Activated T-helper 2 cell treated with anti-CD3 and anti-CD28 coated beads, Interferon-gamma antibody, Interleukin-2, Interleukin-4, amounts not matched to agents 10 μg/mL and 5 μg/mL and 100 μg/mL, durations not matched to agents 14 hours and 24 hours and 36 hours (primary cell): ENCODE measurements around the gene SLFN11. TPM values are rescaled to one million over a fixed set of nuclear protein-coding genes. Genes with fewer than 3 reads are reported as not detected.

Experiments
- DNase-seq: peaks from one replicate; pipeline ENCODE4 v3.0.0; 2021; ENCODE audit warnings: low spot score
- H3K27ac Mint-ChIP-seq: one replicate; pipeline ENCODE4 v1.8.0; 2021; ENCODE audit warnings: mixed read lengths
- H3K27me3 Mint-ChIP-seq: one replicate; pipeline ENCODE4 v1.8.0; 2021; ENCODE audit warnings: low read depth, mixed read lengths
- H3K36me3 Mint-ChIP-seq: one replicate; pipeline ENCODE4 v1.8.0; 2021; ENCODE audit warnings: low read depth, mixed read lengths
- H3K4me1 Mint-ChIP-seq: one replicate; pipeline ENCODE4 v1.8.0; 2021; ENCODE audit warnings: low read depth, mixed read lengths
- H3K4me3 Mint-ChIP-seq: one replicate; pipeline ENCODE4 v1.8.0; 2021; ENCODE audit warnings: low read depth, mild to moderate bottlenecking, moderate library complexity, mixed read lengths
- H3K9me3 Mint-ChIP-seq: one replicate; pipeline ENCODE4 v1.8.0; 2021; ENCODE audit warnings: mixed read lengths
- intact Hi-C: fragments of 100-400 bp; cut with micrococcal nuclease; formaldehyde crosslinking; loops from one replicate; pipeline ENCODE4 v1.15.1; 2023
- total RNA-seq: library from RNA; stranded (reverse); gene quantifications from 2 replicates; pipeline ENCODE4 v1.2.3, GENCODE V29; 2022

SLFN11 gene
- total RNA-seq, 1 donor from 2014 or later: 114 TPM

DNA sequence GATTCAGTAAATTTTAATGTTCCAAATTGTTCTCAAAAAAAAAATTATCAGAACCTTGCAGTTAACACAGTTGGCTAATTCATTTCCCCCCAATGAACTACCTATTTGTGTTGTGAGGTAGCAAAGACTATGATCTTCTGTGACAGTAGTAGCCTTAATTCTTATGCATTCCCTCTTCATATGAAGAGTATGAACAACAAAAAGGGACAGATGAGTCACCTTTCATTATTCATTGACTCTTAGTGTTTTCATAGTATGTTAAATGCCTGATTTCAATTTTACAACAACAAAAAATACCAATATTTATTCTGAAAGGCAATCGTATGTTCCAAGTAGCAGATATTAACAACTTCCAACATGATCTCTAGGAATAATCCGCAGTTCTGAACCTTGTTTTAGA lies 3.6 kb upstream of the SLFN11 start:
- H3K4me1 Mint-ChIP-seq: peaks cover 26% of the 10 kb centered on the region

DNA sequence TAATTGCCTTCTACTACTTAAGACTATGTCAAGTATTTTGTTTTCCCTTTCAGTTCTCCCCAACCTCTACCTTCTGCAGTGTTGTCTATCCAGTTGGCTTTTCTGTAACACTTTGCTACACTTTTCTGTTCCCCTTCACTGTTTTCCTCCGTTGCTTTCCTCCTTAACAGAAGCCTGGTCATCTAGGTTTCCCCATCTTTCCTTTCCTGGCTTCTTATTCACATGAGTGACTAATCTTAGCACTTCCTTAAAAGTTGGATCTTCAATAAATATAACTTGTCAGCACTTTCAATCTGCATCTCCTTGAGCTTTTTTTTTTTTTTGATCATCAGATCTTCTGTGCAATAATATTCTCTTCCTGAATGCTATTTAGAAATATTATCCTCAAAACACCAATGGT lies 2.8 kb upstream of the SLFN11 start:
- Mint-ChIP-seq H3K36me3 (peaks cover 21% of the 10 kb centered on the region), H3K4me1 (peaks cover 32% of the 10 kb centered on the region), H3K27ac (no peak overlapping the region), H3K27me3 (peaks cover 3% of the 10 kb centered on the region), H3K4me3 (peak overlapping the region; percentile 27), H3K9me3 (peaks cover 11% of the 10 kb centered on the region)
- intact Hi-C loops: no loop called here
- DNase-seq: no peak

More for the DNA sequence above, 3.6 kb upstream of the SLFN11 start:
- H3K9me3 Mint-ChIP-seq: peaks cover 8% of the 10 kb centered on the region
- peak overlapping the region; percentile 19 for H3K27ac Mint-ChIP-seq
- no peak for DNase-seq
- peaks cover 14% of the 10 kb centered on the region for H3K36me3 Mint-ChIP-seq
- intact Hi-C loops: no loop called here
- no peak overlapping the region for H3K4me3 Mint-ChIP-seq
- peaks cover 5% of the 10 kb centered on the region for H3K27me3 Mint-ChIP-seq

DNA sequence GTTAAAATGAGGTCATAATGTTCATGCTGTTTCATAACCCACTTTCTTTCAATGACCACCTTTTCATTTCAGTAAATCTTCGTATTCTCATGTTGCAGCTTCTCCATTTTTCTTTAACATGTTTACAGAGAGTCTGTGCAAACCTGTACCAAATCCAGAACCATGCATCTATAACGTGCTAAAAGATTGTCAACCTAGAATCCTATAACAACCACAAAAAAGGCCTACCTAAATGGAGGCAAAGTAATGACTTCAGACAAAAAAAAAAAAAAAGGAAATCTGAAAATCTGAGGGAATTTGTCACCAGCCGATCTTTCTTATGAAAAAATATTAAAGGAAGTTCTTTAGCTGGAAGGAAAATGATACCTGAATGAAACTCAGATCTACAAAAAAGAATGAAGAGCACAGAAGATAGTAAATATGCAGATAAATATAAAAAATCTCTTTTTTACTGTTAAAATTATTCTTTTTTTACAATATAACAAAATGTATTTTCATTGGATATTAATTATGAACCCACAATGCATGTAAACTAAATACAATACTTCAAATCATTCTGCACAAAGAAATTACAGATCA lies 1.4 kb upstream of the SLFN11 start:
- H3K4me3 Mint-ChIP-seq: peak overlapping the region; percentile 96
- H3K27ac Mint-ChIP-seq: peak overlapping the region; percentile 96
- intact Hi-C loops: no loop called here
- no peak for DNase-seq
- peaks cover 3% of the 10 kb centered on the region for H3K27me3 Mint-ChIP-seq
- peaks cover 33% of the 10 kb centered on the region for H3K36me3 Mint-ChIP-seq
- peaks cover 23% of the 10 kb centered on the region for H3K9me3 Mint-ChIP-seq
- peaks cover 44% of the 10 kb centered on the region for H3K4me1 Mint-ChIP-seq

DNA sequence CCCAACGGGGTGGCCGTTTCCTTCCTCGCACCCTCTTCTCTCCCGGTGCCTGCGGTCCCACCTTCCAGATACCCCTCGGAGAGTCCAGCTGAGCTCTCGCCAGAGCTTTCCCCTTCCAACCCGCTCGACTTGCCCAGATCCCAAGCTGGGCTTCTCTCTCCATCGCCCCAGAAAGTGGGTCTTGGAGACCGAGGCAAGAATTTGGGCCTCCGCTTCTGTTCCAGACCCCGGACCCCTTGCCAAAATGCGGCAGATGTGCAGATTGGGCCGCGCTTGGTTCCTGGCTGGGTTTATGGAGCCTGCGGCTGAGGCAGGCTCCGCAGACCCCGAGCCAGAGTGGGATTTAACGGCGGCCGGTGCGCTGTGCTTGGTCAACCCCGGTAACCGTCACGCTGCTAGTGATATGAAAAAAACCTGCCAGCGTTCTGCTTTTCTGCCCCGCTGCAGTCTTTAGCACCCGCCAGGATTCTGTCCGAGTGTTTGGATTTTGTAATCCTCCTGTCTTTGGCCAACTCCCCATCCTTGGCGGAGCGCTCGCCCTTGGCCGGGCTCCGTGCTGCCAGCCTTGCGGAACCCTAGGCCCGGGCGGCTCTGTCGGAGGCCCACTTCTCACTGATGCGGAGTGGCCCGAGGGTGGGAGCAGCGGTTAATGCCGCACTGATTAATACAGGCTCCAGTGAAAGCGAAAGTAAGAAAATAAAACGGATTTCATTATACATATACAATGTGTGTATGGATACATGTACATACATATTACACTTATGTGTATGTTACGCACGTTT lies 754 bp upstream of the SLFN11 start:
- Mint-ChIP-seq H3K4me3 (peak overlapping the region; percentile 96), H3K4me1 (peaks cover 51% of the 10 kb centered on the region), H3K36me3 (peaks cover 40% of the 10 kb centered on the region), H3K27me3 (peaks cover 3% of the 10 kb centered on the region), H3K9me3 (peaks cover 27% of the 10 kb centered on the region), H3K27ac (peak overlapping the region; percentile 96)
- DNase-seq: peak; percentile 48
- intact Hi-C loops: loop anchor here (1.0 to 2.0 kb wide), 6 partner anchors 59 to 163 kb away; partner anchors contain the start of genes SLFN12, SLFN12L, SLFN13 and SLFN5

DNA sequence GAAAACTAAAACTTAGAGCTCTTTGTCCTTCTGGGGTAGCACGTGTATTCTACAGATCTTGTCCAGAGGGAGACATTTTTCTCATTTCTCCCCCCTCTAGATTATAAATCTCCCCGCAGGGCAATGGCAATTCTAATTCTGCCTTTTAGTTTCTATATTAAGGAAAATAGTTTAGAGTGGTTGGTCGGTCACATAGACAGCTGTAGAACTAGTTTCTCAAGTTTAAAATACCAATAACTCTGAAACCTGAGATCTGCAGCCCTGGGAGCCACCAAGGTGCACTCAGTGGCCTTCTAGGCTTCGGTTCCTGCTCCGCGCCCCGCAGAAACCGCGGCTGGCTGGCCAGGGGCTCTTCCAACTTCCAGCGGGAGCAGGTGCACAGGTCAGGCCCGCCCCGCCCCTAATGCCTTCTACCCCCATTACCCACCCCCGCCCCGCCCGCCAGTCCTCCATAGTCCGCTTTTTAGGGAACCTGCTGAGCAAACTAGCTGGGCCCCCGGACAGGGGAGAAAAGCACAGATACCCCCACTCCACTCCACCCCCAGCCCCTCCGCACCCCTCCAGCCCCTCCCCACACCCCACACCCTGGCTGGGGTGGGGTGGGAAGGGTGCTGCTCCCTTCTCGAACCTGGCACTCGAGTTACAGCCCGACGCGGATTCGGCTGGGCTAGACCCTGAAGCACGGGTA lies 431 bp downstream of the SLFN11 start:
- Mint-ChIP-seq H3K4me3 (peak overlapping the region; percentile 96), H3K4me1 (peaks cover 62% of the 10 kb centered on the region), H3K27ac (peak overlapping the region; percentile 96), H3K27me3 (peaks cover 3% of the 10 kb centered on the region), H3K9me3 (peaks cover 27% of the 10 kb centered on the region), H3K36me3 (peaks cover 51% of the 10 kb centered on the region)
- peak; percentile 32 for DNase-seq
- intact Hi-C loops: loop anchor here (1.0 to 2.0 kb wide), 6 partner anchors 60 to 164 kb away; partner anchors contain the start of genes SLFN12, SLFN12L, SLFN13 and SLFN5

DNA sequence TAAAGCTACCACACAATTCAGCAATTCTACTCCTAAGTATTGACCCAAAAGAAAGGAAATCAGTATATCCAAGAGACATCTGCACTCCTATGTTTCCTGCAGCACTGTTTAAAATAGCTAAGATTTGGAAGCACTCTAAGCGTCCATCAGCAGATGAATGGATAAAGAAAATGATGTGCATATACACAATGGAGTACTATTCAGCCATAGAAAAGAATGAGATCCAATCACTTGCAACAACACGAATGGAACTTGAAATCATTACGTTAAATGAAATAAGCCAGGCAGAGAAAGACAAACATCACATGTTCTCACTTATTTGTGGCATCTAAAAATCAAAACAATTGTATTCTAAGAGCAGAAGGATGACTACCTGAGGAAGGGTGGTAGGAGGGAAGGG lies 1.5 kb downstream of the SLFN11 start:
- peaks cover 63% of the 10 kb centered on the region for H3K4me1 Mint-ChIP-seq
- peak overlapping the region; percentile 96 for H3K4me3 Mint-ChIP-seq
- peaks cover 57% of the 10 kb centered on the region for H3K36me3 Mint-ChIP-seq
- peak overlapping the region; percentile 69 for H3K27ac Mint-ChIP-seq
- H3K27me3 Mint-ChIP-seq: no peaks in the 10 kb centered on the region
- peaks cover 27% of the 10 kb centered on the region for H3K9me3 Mint-ChIP-seq
- no peak for DNase-seq
- intact Hi-C loops: loop anchor here (2.0 kb wide), 5 partner anchors 59 to 165 kb away; partner anchors contain the start of genes SLFN12, SLFN12L and SLFN5

DNA sequence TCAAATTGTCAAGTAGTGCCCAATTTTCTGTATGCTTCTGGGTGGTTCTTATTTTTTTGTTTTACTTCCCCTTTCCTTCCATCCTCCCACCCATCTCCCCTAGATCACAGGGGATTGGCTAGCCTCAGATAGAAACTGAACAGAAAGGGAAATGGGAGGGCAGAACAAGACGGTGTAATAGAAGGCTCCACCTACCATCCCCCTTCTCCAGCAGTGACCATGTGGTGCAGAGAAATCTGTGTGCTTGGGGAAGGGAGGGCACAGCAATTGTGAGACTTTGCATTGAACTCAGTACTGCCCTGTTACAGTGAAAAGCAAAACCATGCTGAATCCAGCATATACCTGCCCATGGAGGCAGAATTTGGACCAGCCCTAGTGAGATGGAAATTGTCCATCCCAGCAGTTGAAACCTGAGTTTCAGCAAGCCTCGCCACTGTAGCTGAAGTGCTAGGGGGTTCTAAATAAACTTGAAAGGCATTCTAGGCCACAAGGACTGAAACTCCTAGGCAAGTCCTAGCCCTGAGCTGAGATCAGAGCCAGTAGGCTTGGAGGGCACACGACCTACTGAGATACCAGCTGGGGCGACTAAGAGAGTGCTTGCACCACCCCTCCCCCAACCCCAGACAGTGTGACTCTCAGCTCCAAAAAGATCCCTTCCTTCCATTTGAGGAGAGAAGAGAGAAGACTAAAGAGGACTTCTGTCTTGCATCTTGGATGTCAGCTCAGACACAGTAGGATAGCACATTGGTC lies 5.2 kb downstream of the SLFN11 start:
- intact Hi-C loops: no loop called here
- Mint-ChIP-seq H3K9me3 (peaks cover 27% of the 10 kb centered on the region), H3K36me3 (peaks cover 82% of the 10 kb centered on the region), H3K27ac (no peak overlapping the region), H3K4me3 (peak overlapping the region; percentile 5), H3K27me3 (no peaks in the 10 kb centered on the region), H3K4me1 (peaks cover 63% of the 10 kb centered on the region)
- DNase-seq: no peak

DNA sequence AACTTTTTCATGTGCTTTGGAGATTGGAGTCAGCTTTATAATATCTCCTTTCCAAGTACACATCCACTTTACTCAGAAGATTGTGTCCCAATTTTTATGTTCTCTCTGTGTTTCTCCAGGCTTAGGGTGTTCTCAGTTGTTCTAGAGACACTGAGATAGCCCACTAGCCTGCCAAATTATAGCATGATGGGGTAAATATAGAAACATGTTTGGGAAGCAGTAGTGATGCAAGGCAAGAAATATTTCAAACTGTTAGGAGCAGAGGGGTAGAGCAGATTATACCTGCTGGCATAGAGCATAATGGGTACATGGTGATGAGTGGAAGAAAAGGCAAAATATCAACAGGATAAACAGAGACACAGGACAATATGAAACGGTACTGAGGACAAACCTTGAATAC lies 12.4 kb downstream of the SLFN11 start:
- Mint-ChIP-seq H3K36me3 (peaks cover 88% of the 10 kb centered on the region), H3K27me3 (no peaks in the 10 kb centered on the region), H3K9me3 (no peaks in the 10 kb centered on the region), H3K27ac (no peak overlapping the region), H3K4me1 (peaks cover 44% of the 10 kb centered on the region), H3K4me3 (no peak overlapping the region)
- DNase-seq: no peak
- intact Hi-C loops: no loop called here

DNA sequence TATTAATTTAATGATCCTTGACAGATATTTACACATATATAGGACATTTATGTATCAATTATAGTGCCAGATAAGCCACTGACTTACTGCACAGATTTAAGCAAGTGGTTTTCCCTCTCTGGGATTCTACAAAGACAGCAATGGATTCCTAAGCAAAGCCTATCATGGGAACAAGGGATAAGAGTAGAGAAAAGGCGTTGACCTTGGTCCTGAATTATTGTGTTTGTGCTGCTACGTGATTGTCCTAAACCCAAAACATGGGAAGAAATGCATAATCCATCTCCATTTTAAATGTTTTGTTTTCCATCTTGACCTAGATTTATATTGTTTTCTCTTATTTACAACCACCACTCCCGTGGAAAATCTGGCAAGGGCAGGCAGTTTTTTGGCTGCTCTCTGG lies 14.0 kb downstream of the SLFN11 start:
- Mint-ChIP-seq H3K36me3 (peaks cover 81% of the 10 kb centered on the region), H3K4me1 (peaks cover 44% of the 10 kb centered on the region), H3K27ac (no peak overlapping the region), H3K27me3 (no peaks in the 10 kb centered on the region), H3K4me3 (no peak overlapping the region), H3K9me3 (no peaks in the 10 kb centered on the region)
- intact Hi-C loops: no loop called here
- no peak for DNase-seq

DNA sequence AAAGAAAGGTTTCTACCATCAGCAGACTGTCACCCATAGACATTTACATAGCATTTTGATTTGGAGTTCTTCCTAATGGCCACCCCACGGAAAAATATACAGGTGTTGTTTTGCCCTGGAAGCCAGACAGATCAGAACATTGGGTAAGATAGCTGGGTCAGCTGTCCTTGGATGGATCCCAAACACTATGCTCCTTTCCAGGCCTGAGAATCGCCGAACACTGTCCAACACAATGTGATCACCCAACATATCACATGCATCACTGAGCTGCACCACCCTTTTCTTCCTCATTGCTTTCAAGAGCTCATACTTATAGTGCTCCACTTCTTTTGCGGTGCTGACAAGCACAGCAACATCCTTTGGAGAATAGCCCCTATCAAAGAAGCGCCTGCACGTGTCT lies 21.1 kb downstream of the SLFN11 start:
- intact Hi-C loops: no loop called here
- no peak overlapping the region for H3K27ac Mint-ChIP-seq
- peaks cover 70% of the 10 kb centered on the region for H3K36me3 Mint-ChIP-seq
- peaks cover 13% of the 10 kb centered on the region for H3K4me1 Mint-ChIP-seq
- H3K9me3 Mint-ChIP-seq: no peaks in the 10 kb centered on the region
- H3K27me3 Mint-ChIP-seq: no peaks in the 10 kb centered on the region
- DNase-seq: no peak
- no peak overlapping the region for H3K4me3 Mint-ChIP-seq

DNA sequence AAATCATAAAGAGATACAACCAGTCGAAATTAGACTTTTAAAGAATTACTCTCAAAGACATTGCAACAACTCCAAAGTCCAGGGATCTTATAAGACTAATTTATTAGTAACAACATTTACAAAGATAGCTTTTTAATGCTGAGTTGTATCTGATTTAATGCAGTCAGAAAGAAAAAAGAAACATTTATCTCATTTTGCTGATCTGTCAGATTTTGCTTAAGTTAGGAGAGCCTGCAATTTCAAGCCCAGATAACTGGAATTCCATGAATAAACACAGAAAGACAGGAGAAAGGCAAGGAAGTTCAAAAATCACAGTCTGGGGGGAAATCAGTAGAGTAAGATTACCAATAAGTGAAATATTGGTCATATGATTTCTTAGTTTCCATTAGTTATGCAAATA lies 22.9 kb downstream of the SLFN11 start:
- no peak overlapping the region for H3K27ac Mint-ChIP-seq
- H3K9me3 Mint-ChIP-seq: no peaks in the 10 kb centered on the region
- no peak for DNase-seq
- H3K4me1 Mint-ChIP-seq: peaks cover 20% of the 10 kb centered on the region
- intact Hi-C loops: no loop called here
- no peak overlapping the region for H3K4me3 Mint-ChIP-seq
- peaks cover 59% of the 10 kb centered on the region for H3K36me3 Mint-ChIP-seq
- no peaks in the 10 kb centered on the region for H3K27me3 Mint-ChIP-seq
